AG04450 (cell line): Measurements from ENCODE around the gene BNC2. TPM values are rescaled to one million over a fixed set of nuclear protein-coding genes. Genes with fewer than 3 reads are reported as not detected.

Source experiments
- CTCF ChIA-PET: fragments of 300-600, 350-600 bp; formaldehyde crosslinking; extraction: SDS; loops from one replicate; lab custom pipeline; 2022; ENCODE audit warnings: antibody characterized with exemption, inconsistent platforms; lab: Charles Lee
- POLR2A ChIA-PET: fragments of 350-600 bp; formaldehyde crosslinking; extraction: SDS; loops from one replicate; lab custom pipeline; 2021; ENCODE audit warnings: antibody characterized with exemption, inconsistent platforms; lab: Yijun Ruan, JAX
- DNase-seq: peaks from one replicate; pipeline ENCODE4 v3.0.0-alpha.2; 2011; ENCODE audit warnings: low read depth, low spot score
- H3K27ac ChIP-seq: one replicate; pipeline ENCODE4 v1.5.1; 2012; ENCODE audit warnings: low read depth, low read length, control low read depth
- H3K27me3 ChIP-seq: one replicate; pipeline ENCODE4 v1.6.0; 2012; ENCODE audit warnings: low read length; ENCODE audit not compliant: control insufficient read depth, insufficient read depth
- H3K4me3 ChIP-seq: 2 replicates; pipeline ENCODE4 v1.5.1; 2011; ENCODE audit warnings: mild to moderate bottlenecking, low read depth, low read length, control low read depth
- H3K9me3 ChIP-seq: 2 replicates; pipeline ENCODE4 v1.5.1; 2012; ENCODE audit warnings: low read length; ENCODE audit not compliant: control insufficient read depth, insufficient read depth
- polyA plus RNA-seq: library from polyadenylated mRNA; depleted of rRNA; stranded (reverse); fragments of >200 nt; gene quantifications from 2 replicates; pipeline ENCODE4 v1.2.3, GENCODE V29; 2011
- TF ChIP-seq, protein P1 (sequence below): IDR thresholded peaks from 2 replicates; pipeline ENCODE4 v1.5.1; 2011; ENCODE audit warnings: low read depth, low read length, control low read depth, inconsistent platforms

Gene BNC2
- polyA plus RNA-seq, 1 experiment, result 49.0 TPM

DNA sequence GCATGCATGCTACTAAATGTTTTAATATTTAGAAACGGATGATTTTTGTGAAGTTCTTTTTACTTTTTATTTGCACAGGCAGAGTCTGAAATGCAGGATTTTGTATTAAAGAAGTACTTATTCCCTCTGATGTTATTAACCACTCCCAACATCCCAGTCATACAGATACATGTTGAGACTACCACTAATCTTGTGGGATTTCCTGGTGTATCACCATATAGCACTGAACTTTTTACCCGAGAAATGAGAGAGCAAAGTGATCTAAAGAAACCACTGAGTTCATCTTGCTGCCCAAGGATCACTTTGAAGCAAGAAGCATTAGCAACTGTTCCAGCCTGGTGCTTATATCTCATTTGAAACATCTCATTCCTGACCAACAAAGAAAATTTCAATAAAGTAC lies 443.8 kb downstream of the BNC2 start:
- Histone ChIP-seq H3K27ac (no peak overlapping the region), H3K27me3 (no peaks in the 10 kb centered on the region), H3K4me3 (no peak overlapping the region), H3K9me3 (no peaks in the 10 kb centered on the region)
- no peak for DNase-seq
- TF ChIP-seq, protein P1, sequence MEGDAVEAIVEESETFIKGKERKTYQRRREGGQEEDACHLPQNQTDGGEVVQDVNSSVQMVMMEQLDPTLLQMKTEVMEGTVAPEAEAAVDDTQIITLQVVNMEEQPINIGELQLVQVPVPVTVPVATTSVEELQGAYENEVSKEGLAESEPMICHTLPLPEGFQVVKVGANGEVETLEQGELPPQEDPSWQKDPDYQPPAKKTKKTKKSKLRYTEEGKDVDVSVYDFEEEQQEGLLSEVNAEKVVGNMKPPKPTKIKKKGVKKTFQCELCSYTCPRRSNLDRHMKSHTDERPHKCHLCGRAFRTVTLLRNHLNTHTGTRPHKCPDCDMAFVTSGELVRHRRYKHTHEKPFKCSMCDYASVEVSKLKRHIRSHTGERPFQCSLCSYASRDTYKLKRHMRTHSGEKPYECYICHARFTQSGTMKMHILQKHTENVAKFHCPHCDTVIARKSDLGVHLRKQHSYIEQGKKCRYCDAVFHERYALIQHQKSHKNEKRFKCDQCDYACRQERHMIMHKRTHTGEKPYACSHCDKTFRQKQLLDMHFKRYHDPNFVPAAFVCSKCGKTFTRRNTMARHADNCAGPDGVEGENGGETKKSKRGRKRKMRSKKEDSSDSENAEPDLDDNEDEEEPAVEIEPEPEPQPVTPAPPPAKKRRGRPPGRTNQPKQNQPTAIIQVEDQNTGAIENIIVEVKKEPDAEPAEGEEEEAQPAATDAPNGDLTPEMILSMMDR, result no peak
- ChIA-PET POLR2A (no interaction called here), CTCF (no interaction called here)

DNA sequence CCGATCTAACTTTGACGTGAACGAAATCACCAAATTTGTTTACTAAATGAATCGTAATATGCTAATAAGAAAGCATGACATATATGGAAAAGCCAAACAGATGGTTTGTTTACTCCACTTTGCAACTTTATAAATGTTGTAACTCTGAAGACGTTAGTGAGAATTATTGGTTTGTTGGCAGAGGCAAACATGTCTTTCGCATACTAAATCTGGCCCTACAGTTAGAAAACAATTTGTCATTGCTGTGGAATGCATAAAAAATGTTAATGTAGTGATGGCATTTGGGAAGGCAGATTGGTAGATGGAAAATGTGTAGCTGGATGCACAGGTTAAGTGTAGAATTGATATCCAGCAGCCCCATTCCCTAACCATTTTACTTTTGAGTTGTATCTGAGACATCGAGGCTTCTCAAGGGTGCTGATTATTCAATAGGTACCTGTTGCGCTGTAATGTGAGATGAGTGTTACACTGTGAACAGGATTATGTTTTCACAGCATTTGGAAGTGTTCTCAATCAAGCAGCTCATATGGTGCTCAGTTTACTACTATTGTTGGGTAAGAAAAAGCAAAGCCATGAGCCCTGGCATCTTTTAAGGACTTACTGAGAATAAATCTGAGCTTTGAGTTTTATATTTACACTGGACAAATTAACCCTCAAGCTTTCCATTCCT lies 444.8 kb downstream of the BNC2 start:
- ChIA-PET POLR2A (interaction anchor here (1.1 kb wide), 1 partner anchor 16 kb away, joined by 3 read pairs; no protein-coding TSS in a partner anchor), CTCF (interaction anchor here (0.7 kb wide), 1 partner anchor 444 kb away, joined by 5 read pairs; no protein-coding TSS in a partner anchor)
- Histone ChIP-seq H3K27ac (no peak overlapping the region), H3K4me3 (no peak overlapping the region), H3K9me3 (no peaks in the 10 kb centered on the region), H3K27me3 (no peaks in the 10 kb centered on the region)
- DNase-seq, result no peak
- TF ChIP-seq, protein P1, result no peak

DNA sequence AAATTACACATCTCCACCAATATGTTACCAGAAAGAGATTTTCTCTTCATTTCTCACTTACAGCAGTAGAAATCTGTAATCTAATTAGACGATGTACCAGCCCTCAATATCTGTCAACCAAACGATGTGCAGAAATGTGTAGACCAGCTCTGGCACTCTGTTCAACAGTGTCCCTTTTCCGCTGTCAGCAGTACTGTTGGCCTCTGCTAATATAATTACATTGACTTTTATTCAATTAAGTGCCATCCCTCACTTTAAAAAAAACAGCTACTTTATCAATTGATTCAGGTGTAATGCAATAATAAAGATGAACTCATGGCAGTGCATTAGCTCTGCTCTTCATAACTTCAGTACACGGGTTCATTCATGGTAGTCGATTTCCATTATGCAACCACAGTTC lies 448.4 kb downstream of the BNC2 start:
- Histone ChIP-seq H3K4me3 (no peak overlapping the region), H3K9me3 (no peaks in the 10 kb centered on the region), H3K27me3 (no peaks in the 10 kb centered on the region), H3K27ac (no peak overlapping the region)
- ChIA-PET CTCF (no interaction called here), POLR2A (no interaction called here)
- TF ChIP-seq, protein P1, result no peak
- DNase-seq, result no peak

DNA sequence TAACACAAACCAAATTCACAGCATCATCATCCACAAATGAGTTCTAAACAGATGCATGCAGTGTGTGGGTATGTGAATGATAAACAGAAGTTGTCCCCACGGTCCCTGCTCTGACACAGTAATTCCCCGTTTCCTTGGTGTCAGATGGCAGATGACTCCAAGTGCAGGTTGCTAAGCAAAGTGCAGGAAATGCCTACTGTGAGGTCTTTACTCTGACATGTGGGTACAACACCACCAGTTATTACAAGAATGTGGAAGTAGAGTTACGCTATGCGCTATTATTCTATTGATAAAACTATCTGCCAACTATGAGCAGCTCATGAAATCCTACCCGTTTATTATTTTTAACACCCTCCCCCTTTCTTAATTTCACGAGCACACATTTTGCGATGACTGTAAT lies 448.9 kb downstream of the BNC2 start:
- ChIA-PET POLR2A (no interaction called here), CTCF (no interaction called here)
- H3K27ac ChIP-seq, result no peak overlapping the region

DNA sequence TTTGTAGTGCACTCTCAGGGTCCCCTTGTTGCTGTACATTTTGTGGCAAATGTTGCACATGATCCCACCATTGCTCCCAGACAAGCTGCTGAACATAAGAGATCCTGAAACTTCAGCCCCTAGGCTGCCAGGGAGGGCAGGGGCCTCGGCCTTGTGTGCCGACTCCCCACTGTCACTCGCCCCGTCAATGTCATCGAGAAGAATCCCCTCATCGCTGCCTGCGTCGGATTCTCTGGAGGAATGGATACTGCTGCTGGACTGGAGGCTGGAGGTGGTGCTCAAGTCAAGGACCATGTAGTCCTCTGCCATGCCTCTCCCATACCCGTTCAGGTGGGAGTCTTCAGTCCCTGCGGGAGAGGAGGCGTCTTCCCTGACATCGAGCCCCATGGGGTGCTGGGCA lies 451.3 kb downstream of the BNC2 start:
- H3K27ac ChIP-seq, result no peak overlapping the region
- ChIA-PET CTCF (no interaction called here), POLR2A (no interaction called here)
- no peak for DNase-seq
- TF ChIP-seq, protein P1, result no peak
- no peak overlapping the region for H3K4me3 ChIP-seq
- H3K9me3 ChIP-seq, result no peaks in the 10 kb centered on the region
- no peaks in the 10 kb centered on the region for H3K27me3 ChIP-seq

More for the DNA sequence above, 448.9 kb downstream of the BNC2 start:
- Histone ChIP-seq H3K4me3 (no peak overlapping the region), H3K27me3 (no peaks in the 10 kb centered on the region), H3K9me3 (no peaks in the 10 kb centered on the region)
- TF ChIP-seq, protein P1, result no peak
- DNase-seq, result no peak
